Endothelial cell of umbilical vein (primary cell): Measurements from ENCODE around the gene GET4. TPM values are rescaled to one million over a fixed set of nuclear protein-coding genes. Genes with fewer than 3 reads are reported as not detected.

ENCODE experiments used
- BruUV-seq: library from RNA; stranded (reverse); fragments of 400-500 nt; replicated peaks from 2 replicates; lab custom pipeline; 2021; lab: Mats Ljungman, UMichigan
- CTCF ChIA-PET: fragments of 300-600, 350-600 bp; sonication (Branson Sonifier 250); formaldehyde crosslinking; loops from one replicate; lab custom pipeline; 2021; ENCODE audit warnings: antibody characterized with exemption, inconsistent platforms; lab: Charles Lee
- POLR2A ChIA-PET: fragments of 300-600, 350-600 bp; sonication (Branson Sonifier 250); formaldehyde crosslinking; loops from one replicate; lab custom pipeline; 2021; ENCODE audit warnings: antibody characterized with exemption, inconsistent platforms; lab: Charles Lee
- DNase-seq: peaks from one replicate; pipeline ENCODE4 v3.0.0-alpha.2; 2011; ENCODE audit warnings: low read depth, low spot score
- FAIRE-seq: peaks from 2 replicates; lab custom pipeline; 2011; peaks lifted over from hg19 to GRCh38; lab: Jason Lieb, UNC
- H2AFZ ChIP-seq: 2 replicates; pipeline ENCODE4 v1.6.0; 2012; ENCODE audit warnings: low read depth, low read length, control low read depth, inconsistent platforms
- H3K27ac ChIP-seq: 2 replicates; pipeline ENCODE4 v1.5.1; 2011; ENCODE audit warnings: low read depth, mild to moderate bottlenecking, control low read depth, low read length, moderate library complexity; ENCODE audit not compliant: insufficient read depth
- H3K27me3 ChIP-seq, 2 experiments: 2 replicates each; pipeline versions ENCODE4 v1.6.0 to v1.6.1; 2011; ENCODE audit warnings: low read length in 2 of 2, mixed read lengths in 1 of 2; ENCODE audit not compliant: control insufficient read depth in 2 of 2, insufficient read depth in 2 of 2
- H3K36me3 ChIP-seq, 2 experiments: 2 replicates in 1 of 2; 3 replicates in 1 of 2; pipeline ENCODE4 v1.5.1; 2011; ENCODE audit warnings: low read length in 2 of 2, mild to moderate bottlenecking in 1 of 2, moderate library complexity in 1 of 2; ENCODE audit not compliant: control insufficient read depth in 2 of 2, insufficient read depth in 2 of 2; ENCODE audit errors: extremely low read depth in 1 of 2
- H3K4me1 ChIP-seq: 3 replicates; pipeline ENCODE4 v1.5.1; 2011; ENCODE audit warnings: mild to moderate bottlenecking, low read length; ENCODE audit not compliant: control insufficient read depth, insufficient read depth; ENCODE audit errors: extremely low read depth
- H3K4me2 ChIP-seq: 2 replicates; pipeline ENCODE4 v1.6.1; 2011; ENCODE audit warnings: low read length, control low read depth, mixed read lengths; ENCODE audit not compliant: insufficient read depth
- H3K4me3 ChIP-seq, 3 experiments: fragments of 200-600 bp in 1 of 3; sonication (generic), shearing (Covaris generic) in 1 of 3; replicated peaks in 1 of 3; 2 replicates each; pipeline ENCODE4 v1.5.1; 2011 to 2016; ENCODE audit warnings: control low read depth in 3 of 3, low read length in 3 of 3, mild to moderate bottlenecking in 2 of 3, inconsistent platforms in 1 of 3, low read depth in 1 of 3, moderate library complexity in 1 of 3; ENCODE audit not compliant: insufficient read depth in 1 of 3
- H3K79me2 ChIP-seq: 2 replicates; pipeline ENCODE4 v1.6.0; 2012; ENCODE audit warnings: low read length, inconsistent platforms; ENCODE audit not compliant: control insufficient read depth, insufficient read depth
- H3K9ac ChIP-seq: replicated peaks from 2 replicates; pipeline ENCODE3; 2011; ENCODE audit warnings: low read length, control low read depth; ENCODE audit not compliant: insufficient read depth; ENCODE audit errors: extremely low read depth
- H3K9me1 ChIP-seq: replicated peaks from 3 replicates; pipeline ENCODE4 v1.6.0; 2011; ENCODE audit warnings: mild to moderate bottlenecking, low read length; ENCODE audit not compliant: control insufficient read depth, insufficient read depth; ENCODE audit errors: extremely low read depth
- H3K9me3 ChIP-seq: replicated peaks from 2 replicates; pipeline ENCODE4 v1.5.1; 2012; ENCODE audit warnings: low read length, inconsistent platforms; ENCODE audit not compliant: control insufficient read depth, insufficient read depth
- H4K20me1 ChIP-seq: replicated peaks from 2 replicates; pipeline ENCODE3; 2011; ENCODE audit warnings: mild to moderate bottlenecking, low read length; ENCODE audit not compliant: control insufficient read depth, insufficient read depth; ENCODE audit errors: extremely low read depth
- CTCF ChIP-seq, 2 donors: IDR thresholded peaks; 1 replicate in 1 of 2; 2 replicates in 1 of 2; pipeline ENCODE4 v1.5.1; 2011; ENCODE audit warnings: low read length in 2 of 2, mild to moderate bottlenecking in 2 of 2, moderate library complexity in 2 of 2, control low read depth in 1 of 2, inconsistent platforms in 1 of 2, low read depth in 1 of 2; ENCODE audit not compliant: insufficient read depth in 1 of 2; ENCODE audit errors: extremely low read depth in 1 of 2
- EZH2 ChIP-seq: IDR thresholded peaks from 2 replicates; pipeline ENCODE4 v1.6.1; 2012; ENCODE audit warnings: borderline replicate concordance, low read depth, mild to moderate bottlenecking, moderate library complexity, low read length, inconsistent platforms; ENCODE audit not compliant: severe bottlenecking
- FOS ChIP-seq: IDR thresholded peaks from 2 replicates; pipeline ENCODE4 v1.6.1; 2011; ENCODE audit warnings: mild to moderate bottlenecking, low read length, moderate library complexity, borderline replicate concordance; ENCODE audit not compliant: insufficient read depth
- GATA2 ChIP-seq: IDR thresholded peaks from 2 replicates; pipeline ENCODE4 v1.7.0; 2011; ENCODE audit warnings: low read depth, mild to moderate bottlenecking, moderate library complexity, mixed read lengths, low read length; ENCODE audit not compliant: insufficient read length, insufficient read depth
- JUN ChIP-seq: IDR thresholded peaks from 2 replicates; pipeline ENCODE4 v1.6.1; 2011; ENCODE audit warnings: borderline replicate concordance, low read depth; ENCODE audit not compliant: insufficient read length, insufficient read depth
- MAX ChIP-seq: IDR thresholded peaks from 2 replicates; pipeline ENCODE4 v1.6.1; 2011; ENCODE audit not compliant: insufficient read depth, insufficient read length
- MYC ChIP-seq: IDR thresholded peaks from one replicate; pipeline ENCODE4 v1.6.1; 2011; ENCODE audit warnings: mild to moderate bottlenecking, low read depth, low read length
- POLR2A ChIP-seq: IDR thresholded peaks from 2 replicates; pipeline ENCODE4 v1.6.1; 2012; ENCODE audit warnings: low read depth, mild to moderate bottlenecking, control low read depth, low read length
- dilution Hi-C: fragments of 300-500 bp; cut with MboI; formaldehyde crosslinking; loops from one replicate; pipeline ENCODE4 v1.15.0; 2019; ENCODE audit warnings: low sequenced_read_pairs; ENCODE audit not compliant: extremely low pct_ligation_motif_present
- intact Hi-C: fragments of 100-400 bp; cut with micrococcal nuclease; formaldehyde crosslinking; loops from one replicate; pipeline ENCODE4 v1.10.0; 2022
- polyA plus RNA-seq, 4 experiments: library from polyadenylated mRNA; depleted of rRNA in 3 of 4; stranded (reverse) in 3 of 4; unstranded in 1 of 4; fragments of >200 nt; gene quantifications; 2 replicates each; pipeline versions ENCODE4 v1.2.1 to v1.2.3, GENCODE V29; 2011 to 2012; ENCODE audit warnings: missing spikeins in 1 of 4
- total RNA-seq: library from RNA; stranded (reverse); gene quantifications from 2 replicates; pipeline ENCODE4 v1.2.3, GENCODE V29; 2021

The GET4 gene
- total and polyA plus RNA-seq, 2 donors (not counting 3 experiments of a cell fraction or from before 2014, with no cell fraction given), result 48.4 to 58.1 TPM

GRCh38 chr7:831596-832166 is 44.7 kb upstream of the GET4 start:
- POLR2A ChIA-PET, result no interaction called here

GRCh38 chr7:832167-832967 is 44.0 kb upstream of the GET4 start, which contains the start of gene SUN1:
TSS of gene SUN1 (plus strand) at chr7:832476. CDS start at chr7:832525, 49 bp downstream.
- peak within 1 kb of the TSS; percentile 98 for H3K27ac ChIP-seq
- FAIRE-seq, result peak; percentile 86
- TF ChIP-seq MAX (peak; percentile 47), POLR2A (no peak), EZH2 (no peak), GATA2 (no peak), CTCF (IDR thresholded peaks at IDR 0.05; ENCODE audit: extremely low read depth in 1 of 2, insufficient read depth in 1 of 2, low read depth in 1 of 2, low read length in 2 of 2) (no peak), MYC (no peak), FOS (no peak), JUN (no peak)

More at GRCh38 chr7:831596-832166, 44.7 kb upstream of the GET4 start:
- H3K27ac ChIP-seq, result peak overlapping the region; percentile 98
- peak overlapping the region; percentile 91 for H3K4me2 ChIP-seq
- TF ChIP-seq GATA2, result no peak
- TF ChIP-seq JUN, result peak; percentile 99
- peak; percentile 92 for TF ChIP-seq FOS
- H3K9me1 ChIP-seq, result no peaks in the 10 kb centered on the region
- H3K36me3 ChIP-seq, result no peaks in the 10 kb centered on the region
- H3K79me2 ChIP-seq, result peaks cover 46% of the 10 kb centered on the region
- no peaks in the 10 kb centered on the region for H4K20me1 ChIP-seq
- H3K27me3 ChIP-seq, result no peaks in the 10 kb centered on the region
- dilution Hi-C loops (no loop called here), intact Hi-C loops (loop anchor here (1.0 to 2.0 kb wide), 4 partner anchors 15 to 45 kb away; no protein-coding TSS in a partner anchor)
- H3K4me1 ChIP-seq, result peaks cover 22% of the 10 kb centered on the region
- BruUV-seq, result TSS peak; percentile 84
- peak; percentile 88 for FAIRE-seq
- no peaks in the 10 kb centered on the region for H3K9me3 ChIP-seq
- peak overlapping the region; percentile 96 for H3K9ac ChIP-seq
- no peak overlapping the region for H2AFZ ChIP-seq
- peak; percentile 93 for DNase-seq
- peak overlapping the region in 2 of 3 experiments; percentile 12 to 49 for H3K4me3 ChIP-seq
- CTCF ChIA-PET, result interaction anchor here (0.8 to 2.2 kb wide), 5 partner anchors 14 to 128 kb away, joined by 3 to 13 read pairs (median 3); no protein-coding TSS in a partner anchor

More at GRCh38 chr7:832167-832967, 44.0 kb upstream of the GET4 start, which contains the start of gene SUN1:
- no peaks in the 10 kb centered on the region for H3K27me3 ChIP-seq
- dilution Hi-C loops, result no loop called here
- H3K9me3 ChIP-seq, result no peaks in the 10 kb centered on the region
- no peaks in the 10 kb centered on the region for H4K20me1 ChIP-seq
- intact Hi-C loops, result loop anchor here (1.0 kb wide), 2 partner anchors 16 to 46 kb away; no protein-coding TSS in a partner anchor
- no peaks in the 10 kb centered on the region for H3K36me3 ChIP-seq
- peaks cover 46% of the 10 kb centered on the region for H3K79me2 ChIP-seq
- BruUV-seq, result TSS peak; percentile 48
- H3K4me1 ChIP-seq, result peaks cover 22% of the 10 kb centered on the region
- DNase-seq, result peak; percentile 88
- no peaks in the 10 kb centered on the region for H3K9me1 ChIP-seq
- H3K4me3 ChIP-seq, result peak within 1 kb of the TSS in 2 of 3 experiments; percentile 12 to 49
- CTCF ChIA-PET, result interaction anchor here (0.8 to 2.2 kb wide), 5 partner anchors 15 to 127 kb away, joined by 3 to 13 read pairs (median 5); no protein-coding TSS in a partner anchor
- peak within 1 kb of the TSS; percentile 91 for H3K4me2 ChIP-seq
- no peak within 1 kb of the TSS for H2AFZ ChIP-seq
- H3K9ac ChIP-seq, result peak within 1 kb of the TSS; percentile 96
- POLR2A ChIA-PET, result no interaction called here
